ENCODE data around the gene ASB8. TPM values are rescaled to one million over a fixed set of nuclear protein-coding genes. Genes with fewer than 3 reads are reported as not detected.

ASB8 gene
- total RNA-seq, 1 donor from 2014 or later = 9.5 TPM

GRCh38 chr12:48180857-48181495 is 23.7 kb upstream of the ASB8 start:
- no peaks in the 10 kb centered on the region for H3K36me3 ChIP-seq (ENCODE audit: control insufficient read depth, insufficient read depth, low read length)
- DNase-seq (ENCODE audit: low read depth) (no peak), FAIRE-seq (peak; percentile 47)
- peaks cover 29% of the 10 kb centered on the region for H3K27me3 ChIP-seq (ENCODE audit: control insufficient read depth, insufficient read depth, low read length)
- H3K4me3 ChIP-seq (ENCODE audit: low read depth, low read length) = no peak overlapping the region
- TF ChIP-seq CTCF (IDR thresholded peaks at IDR 0.05; ENCODE audit: insufficient read depth, low read length, severe bottlenecking) = no peak

- DNase-seq (ENCODE audit: low read depth) (no peak), FAIRE-seq (no peak)
- Histone ChIP-seq H3K27me3 (ENCODE audit: control insufficient read depth, insufficient read depth, low read length) (peaks cover 25% of the 10 kb centered on the region), H3K36me3 (ENCODE audit: control insufficient read depth, insufficient read depth, low read length) (no peaks in the 10 kb centered on the region), H3K4me3 (ENCODE audit: low read depth, low read length) (no peak overlapping the region)
- TF ChIP-seq CTCF (IDR thresholded peaks at IDR 0.05; ENCODE audit: insufficient read depth, low read length, severe bottlenecking) = no peak
Measured at GRCh38 chr12:48180424-48180823, 23.1 kb upstream of the ASB8 start.

GRCh38 chr12:48179466-48179865 is 22.2 kb upstream of the ASB8 start:
- H3K36me3 ChIP-seq (ENCODE audit: control insufficient read depth, insufficient read depth, low read length) = no peaks in the 10 kb centered on the region
- H3K4me3 ChIP-seq (ENCODE audit: low read depth, low read length) = no peak overlapping the region
- H3K27me3 ChIP-seq (ENCODE audit: control insufficient read depth, insufficient read depth, low read length) = peaks cover 16% of the 10 kb centered on the region
- DNase-seq (ENCODE audit: low read depth) = no peak
- no peak for FAIRE-seq
- TF ChIP-seq CTCF (IDR thresholded peaks at IDR 0.05; ENCODE audit: insufficient read depth, low read length, severe bottlenecking) = no peak

GRCh38 chr12:48177982-48178381 is 20.7 kb upstream of the ASB8 start:
- Histone ChIP-seq H3K4me3 (ENCODE audit: low read depth, low read length) (no peak overlapping the region), H3K36me3 (ENCODE audit: control insufficient read depth, insufficient read depth, low read length) (no peaks in the 10 kb centered on the region), H3K27me3 (ENCODE audit: control insufficient read depth, insufficient read depth, low read length) (peaks cover 8% of the 10 kb centered on the region)
- no peak for TF ChIP-seq CTCF (IDR thresholded peaks at IDR 0.05; ENCODE audit: insufficient read depth, low read length, severe bottlenecking)
- FAIRE-seq (no peak), DNase-seq (ENCODE audit: low read depth) (no peak)

- FAIRE-seq (no peak), DNase-seq (ENCODE audit: low read depth) (no peak)
- no peak overlapping the region for H3K4me3 ChIP-seq (ENCODE audit: low read depth, low read length)
- no peaks in the 10 kb centered on the region for H3K36me3 ChIP-seq (ENCODE audit: control insufficient read depth, insufficient read depth, low read length)
- no peak for TF ChIP-seq CTCF (IDR thresholded peaks at IDR 0.05; ENCODE audit: insufficient read depth, low read length, severe bottlenecking)
- H3K27me3 ChIP-seq (ENCODE audit: control insufficient read depth, insufficient read depth, low read length) = peaks cover 4% of the 10 kb centered on the region
Measured at GRCh38 chr12:48176417-48176751, 19.1 kb upstream of the ASB8 start.

Data from bronchial epithelial cell (primary cell).